Measurements from ENCODE around the gene ASNSD1. TPM values are rescaled to one million over a fixed set of nuclear protein-coding genes. Genes with fewer than 3 reads are reported as not detected.
"Not testable (repeated sequence)": the region's sequence is repeated elsewhere in the genome, so short reads cannot be mapped to it uniquely, and the experiment has no call there.

The ASNSD1 gene
- total RNA-seq, 3 donors from 2014 or later, result 61.7 to 78.7 (median 70.2) TPM

- no peaks in the 10 kb centered on the region for H3K9me3 Mint-ChIP-seq
- ATAC-seq, result no peak
- H3K36me3 Mint-ChIP-seq (ENCODE audit: insufficient read depth), result peaks cover 6% of the 10 kb centered on the region
- DNase-seq, result no peak
- H3K4me3 Mint-ChIP-seq, result no peak overlapping the region
- H3K27me3 Mint-ChIP-seq (ENCODE audit: low read depth), result no peaks in the 10 kb centered on the region
- H3K4me1 Mint-ChIP-seq (ENCODE audit: low read depth), result peaks cover 53% of the 10 kb centered on the region
Measured at GRCh38 chr2:189660803-189661147, 484 bp upstream of the ASNSD1 start.

- ATAC-seq (no peak), DNase-seq (no peak)
- no peak overlapping the region for H3K4me3 Mint-ChIP-seq
- no peaks in the 10 kb centered on the region for H3K9me3 Mint-ChIP-seq
- H3K36me3 Mint-ChIP-seq (ENCODE audit: insufficient read depth), result peaks cover 13% of the 10 kb centered on the region
- peaks cover 50% of the 10 kb centered on the region for H3K4me1 Mint-ChIP-seq (ENCODE audit: low read depth)
- H3K27me3 Mint-ChIP-seq (ENCODE audit: low read depth), result no peaks in the 10 kb centered on the region
Measured at GRCh38 chr2:189661957-189662321, 680 bp downstream of the ASNSD1 start.

- H3K4me1 Mint-ChIP-seq (ENCODE audit: low read depth), result peaks cover 45% of the 10 kb centered on the region
- peaks cover 19% of the 10 kb centered on the region for H3K36me3 Mint-ChIP-seq (ENCODE audit: insufficient read depth)
- no peak overlapping the region for H3K4me3 Mint-ChIP-seq
- H3K27me3 Mint-ChIP-seq (ENCODE audit: low read depth), result no peaks in the 10 kb centered on the region
- DNase-seq (no peak), ATAC-seq (no peak)
- H3K9me3 Mint-ChIP-seq, result no peaks in the 10 kb centered on the region
Measured at GRCh38 chr2:189662669-189663226, 1.5 kb downstream of the ASNSD1 start.

- not testable (repeated sequence) for ATAC-seq; H3K9me3 Mint-ChIP-seq; H3K27me3 Mint-ChIP-seq (ENCODE audit: low read depth); DNase-seq
- Mint-ChIP-seq H3K36me3 (ENCODE audit: insufficient read depth) (peaks cover 22% of the 10 kb centered on the region), H3K4me3 (peak overlapping the region; percentile 41), H3K4me1 (ENCODE audit: low read depth) (peaks cover 39% of the 10 kb centered on the region)
Measured at GRCh38 chr2:189663319-189663718, 2.1 kb downstream of the ASNSD1 start.

GRCh38 chr2:189669913-189670312 lies 8.7 kb downstream of the ASNSD1 start:
- no peaks in the 10 kb centered on the region for H3K27me3 Mint-ChIP-seq (ENCODE audit: low read depth)
- H3K9me3 Mint-ChIP-seq, result no peaks in the 10 kb centered on the region
- peaks cover 20% of the 10 kb centered on the region for H3K4me1 Mint-ChIP-seq (ENCODE audit: low read depth)
- DNase-seq (no peak), ATAC-seq (no peak)
- H3K4me3 Mint-ChIP-seq, result no peak overlapping the region
- peaks cover 34% of the 10 kb centered on the region for H3K36me3 Mint-ChIP-seq (ENCODE audit: insufficient read depth)

GRCh38 chr2:189673661-189674373 lies 12.6 kb downstream of the ASNSD1 start:
- peaks cover 27% of the 10 kb centered on the region for H3K4me1 Mint-ChIP-seq (ENCODE audit: low read depth)
- peak overlapping the region; percentile 78 for H3K4me3 Mint-ChIP-seq
- no peaks in the 10 kb centered on the region for H3K27me3 Mint-ChIP-seq (ENCODE audit: low read depth)
- H3K36me3 Mint-ChIP-seq (ENCODE audit: insufficient read depth), result peaks cover 28% of the 10 kb centered on the region
- H3K9me3 Mint-ChIP-seq, result peaks cover 8% of the 10 kb centered on the region
- DNase-seq (no peak), ATAC-seq (peak; percentile 51 to 53)

- peaks cover 13% of the 10 kb centered on the region for H3K9me3 Mint-ChIP-seq
- H3K4me1 Mint-ChIP-seq (ENCODE audit: low read depth), result peaks cover 32% of the 10 kb centered on the region
- no peaks in the 10 kb centered on the region for H3K27me3 Mint-ChIP-seq (ENCODE audit: low read depth)
- H3K4me3 Mint-ChIP-seq, result peak within 1 kb of the TSS; percentile 94
- ATAC-seq, result peak; percentile 96 to 97
- DNase-seq, result peak; percentile 77
- peaks cover 23% of the 10 kb centered on the region for H3K36me3 Mint-ChIP-seq (ENCODE audit: insufficient read depth)
Measured at GRCh38 chr2:189674374-189675112, 13.3 kb downstream of the ASNSD1 start, which contains the start of gene ANKAR. ANKAR (plus strand) TSS chr2:189674670; CDS start chr2:189676491, 1,821 bp downstream.

- Mint-ChIP-seq H3K4me3 (no peak overlapping the region), H3K36me3 (ENCODE audit: insufficient read depth) (peaks cover 21% of the 10 kb centered on the region), H3K27me3 (ENCODE audit: low read depth) (no peaks in the 10 kb centered on the region), H3K4me1 (ENCODE audit: low read depth) (peaks cover 49% of the 10 kb centered on the region), H3K9me3 (peaks cover 13% of the 10 kb centered on the region)
- no peak for ATAC-seq
- DNase-seq, result no peak
Measured at GRCh38 chr2:189676471-189676870, 15.2 kb downstream of the ASNSD1 start.

- Mint-ChIP-seq H3K9me3 (peaks cover 13% of the 10 kb centered on the region), H3K4me1 (ENCODE audit: low read depth) (peaks cover 43% of the 10 kb centered on the region), H3K36me3 (ENCODE audit: insufficient read depth) (peaks cover 12% of the 10 kb centered on the region), H3K4me3 (no peak overlapping the region), H3K27me3 (ENCODE audit: low read depth) (no peaks in the 10 kb centered on the region)
- no peak for DNase-seq
- ATAC-seq, result no peak
Measured at GRCh38 chr2:189679226-189679625, 18.0 kb downstream of the ASNSD1 start.

GRCh38 chr2:189681203-189681602 lies 19.9 kb downstream of the ASNSD1 start:
- H3K4me3 Mint-ChIP-seq, result no peak overlapping the region
- peaks cover 10% of the 10 kb centered on the region for H3K36me3 Mint-ChIP-seq (ENCODE audit: insufficient read depth)
- peaks cover 37% of the 10 kb centered on the region for H3K4me1 Mint-ChIP-seq (ENCODE audit: low read depth)
- no peaks in the 10 kb centered on the region for H3K27me3 Mint-ChIP-seq (ENCODE audit: low read depth)
- peak; percentile 48 to 53 for ATAC-seq
- DNase-seq, result no peak
- H3K9me3 Mint-ChIP-seq, result peaks cover 13% of the 10 kb centered on the region

GRCh38 chr2:189681903-189682302 lies 20.6 kb downstream of the ASNSD1 start:
- DNase-seq (no peak), ATAC-seq (no peak)
- Mint-ChIP-seq H3K36me3 (ENCODE audit: insufficient read depth) (peaks cover 10% of the 10 kb centered on the region), H3K27me3 (ENCODE audit: low read depth) (no peaks in the 10 kb centered on the region), H3K9me3 (peaks cover 13% of the 10 kb centered on the region), H3K4me1 (ENCODE audit: low read depth) (peaks cover 37% of the 10 kb centered on the region), H3K4me3 (no peak overlapping the region)

GRCh38 chr2:189683348-189683747 lies 22.1 kb downstream of the ASNSD1 start:
- H3K4me3 Mint-ChIP-seq, result no peak overlapping the region
- ATAC-seq, result peak; percentile 54 to 61
- no peaks in the 10 kb centered on the region for H3K27me3 Mint-ChIP-seq (ENCODE audit: low read depth)
- H3K4me1 Mint-ChIP-seq (ENCODE audit: low read depth), result peaks cover 39% of the 10 kb centered on the region
- peaks cover 9% of the 10 kb centered on the region for H3K36me3 Mint-ChIP-seq (ENCODE audit: insufficient read depth)
- DNase-seq, result no peak
- H3K9me3 Mint-ChIP-seq, result peaks cover 9% of the 10 kb centered on the region

GRCh38 chr2:189684811-189685210 lies 23.6 kb downstream of the ASNSD1 start:
- H3K36me3 Mint-ChIP-seq (ENCODE audit: insufficient read depth), result peaks cover 7% of the 10 kb centered on the region
- no peaks in the 10 kb centered on the region for H3K9me3 Mint-ChIP-seq

GRCh38 chr2:189685540-189686229 lies 24.4 kb downstream of the ASNSD1 start:
- no peak overlapping the region for H3K4me3 Mint-ChIP-seq
- no peaks in the 10 kb centered on the region for H3K9me3 Mint-ChIP-seq
- ATAC-seq, result no peak
- peaks cover 7% of the 10 kb centered on the region for H3K36me3 Mint-ChIP-seq (ENCODE audit: insufficient read depth)
- H3K4me1 Mint-ChIP-seq (ENCODE audit: low read depth), result peaks cover 20% of the 10 kb centered on the region
- H3K27me3 Mint-ChIP-seq (ENCODE audit: low read depth), result no peaks in the 10 kb centered on the region
- DNase-seq, result no peak

More at GRCh38 chr2:189684811-189685210, 23.6 kb downstream of the ASNSD1 start:
- no peak for ATAC-seq
- H3K27me3 Mint-ChIP-seq (ENCODE audit: low read depth), result no peaks in the 10 kb centered on the region
- H3K4me3 Mint-ChIP-seq, result no peak overlapping the region
- DNase-seq, result no peak
- peaks cover 29% of the 10 kb centered on the region for H3K4me1 Mint-ChIP-seq (ENCODE audit: low read depth)

Data from activated T-cell treated with anti-CD3 and anti-CD28 coated beads, Interleukin-2, amount 50 U/mL, for 4 hours (primary cell).